Panc1 (cell line): ENCODE results near the gene MAP7D3. TPM values are rescaled to one million over a fixed set of nuclear protein-coding genes. Genes with fewer than 3 reads are reported as not detected.

Experiments
- ATAC-seq: fragments of 200-7000 bp; cut with Tn5 transposase; 2 replicates; pipeline ENCODE4 v1.9.1; 2020; ENCODE audit warnings: mild to moderate bottlenecking, moderate library complexity
- BruUV-seq: library from RNA; stranded (reverse); fragments of 400-500 nt; replicated peaks from 2 replicates; lab custom pipeline; 2021; lab: Mats Ljungman, UMichigan
- CTCF ChIA-PET: fragments of 300-600 bp; sonication (Branson Sonifier 250); formaldehyde crosslinking; loops from one replicate; lab custom pipeline; 2022; ENCODE audit warnings: antibody characterized with exemption; lab: Charles Lee
- POLR2A ChIA-PET: fragments of 300-600 bp; sonication (Branson Sonifier 250); formaldehyde crosslinking; loops from one replicate; lab custom pipeline; 2022; ENCODE audit warnings: antibody characterized with exemption; lab: Charles Lee
- DNase-seq: peaks from one replicate; pipeline ENCODE4 v3.0.0-alpha.2; 2010; ENCODE audit warnings: low read depth, low spot score
- H3K27ac ChIP-seq: 2 replicates; pipeline ENCODE4 v1.5.1; 2011; ENCODE audit warnings: mild to moderate bottlenecking, low read length, inconsistent platforms
- H3K27me3 ChIP-seq: fragments of 200-500 bp; sonication (Bioruptor generic); 2 replicates; pipeline ENCODE4 v1.6.0; 2014; ENCODE audit warnings: low read length, inconsistent platforms; ENCODE audit not compliant: control insufficient read depth, insufficient read depth
- H3K36me3 ChIP-seq: fragments of 200-500 bp; sonication (Bioruptor generic); 2 replicates; pipeline ENCODE4 v1.5.1; 2014; ENCODE audit warnings: inconsistent platforms, mild to moderate bottlenecking, low read length, moderate library complexity; ENCODE audit not compliant: control insufficient read depth, insufficient read depth
- H3K4me1 ChIP-seq: 2 replicates; pipeline ENCODE4 v1.5.1; 2011; ENCODE audit warnings: inconsistent platforms, mild to moderate bottlenecking, low read length, moderate library complexity; ENCODE audit not compliant: control insufficient read depth, insufficient read depth
- H3K4me3 ChIP-seq, 2 experiments: 2 replicates each; pipeline ENCODE4 v1.5.1; 2011 to 2012; ENCODE audit warnings: low read depth in 2 of 2, low read length in 2 of 2, mild to moderate bottlenecking in 2 of 2, inconsistent platforms in 1 of 2, moderate library complexity in 1 of 2
- H3K9me3 ChIP-seq: fragments of 200-500 bp; sonication (Bioruptor generic); 2 replicates; pipeline ENCODE4 v1.5.1; 2014; ENCODE audit warnings: low read depth, mild to moderate bottlenecking, inconsistent platforms, low read length, moderate library complexity; ENCODE audit not compliant: control insufficient read depth, insufficient read depth
- CTCF ChIP-seq: fragments of 450-650 bp; IDR thresholded peaks from 2 replicates; pipeline ENCODE4 v1.5.1; 2017; ENCODE audit warnings: mild to moderate bottlenecking
- POLR2AphosphoS5 ChIP-seq: IDR thresholded peaks from 2 replicates; pipeline ENCODE4 v1.6.1; 2012; ENCODE audit warnings: mild to moderate bottlenecking, low read depth, low read length, moderate library complexity
- REST ChIP-seq, 2 experiments: IDR thresholded peaks; 2 replicates each; pipeline ENCODE4 v1.6.1; 2011 to 2012; ENCODE audit warnings: low read depth in 2 of 2, control low read depth in 1 of 2, low read length in 1 of 2, mild to moderate bottlenecking in 1 of 2, moderate library complexity in 1 of 2; ENCODE audit not compliant: insufficient read depth in 1 of 2
- SIN3A ChIP-seq: IDR thresholded peaks from 2 replicates; pipeline ENCODE4 v1.6.1; 2012; ENCODE audit warnings: low read depth, mild to moderate bottlenecking, low read length, moderate library complexity, borderline replicate concordance; ENCODE audit not compliant: insufficient read depth
- TCF7L2 ChIP-seq: IDR thresholded peaks from 2 replicates; pipeline ENCODE4 v1.6.1; 2011; ENCODE audit warnings: mild to moderate bottlenecking, low read depth, low read length, inconsistent platforms
- in situ Hi-C: cut with HindIII; loops from 2 replicates; pipeline ENCODE4 v1.10.0; 2016; ENCODE audit warnings: low sequenced_read_pairs, low pct_unique_long_range_greater_than_20kb
- intact Hi-C: fragments of 100-400 bp; cut with micrococcal nuclease; formaldehyde crosslinking; loops from one replicate; pipeline ENCODE4 v1.10.0; 2022; ENCODE audit not compliant: unreplicated experiment
- total RNA-seq: library from RNA; stranded (reverse); gene quantifications from one replicate; pipeline ENCODE4 v1.2.1, GENCODE V29; 2021; ENCODE audit not compliant: unreplicated experiment

The MAP7D3 gene
- total RNA-seq, 1 experiment from 2014 or later, result 23.3 TPM

- Histone ChIP-seq H3K36me3 (peaks cover 2% of the 10 kb centered on the region; the same call in 1 of the 2 replicates), H3K4me1 (no peaks in the 10 kb centered on the region), H3K4me3 (no peak overlapping the region), H3K27me3 (no peaks in the 10 kb centered on the region), H3K27ac (no peak overlapping the region), H3K9me3 (no peaks in the 10 kb centered on the region)
- BruUV-seq, result no TSS peak
- ChIA-PET POLR2A (no interaction called here), CTCF (no interaction called here)
- ATAC-seq (no peak), DNase-seq (no peak)
- in situ Hi-C loops, result no loop called here
- no peak for TF ChIP-seq TCF7L2
- no peak for TF ChIP-seq SIN3A
- no peak for TF ChIP-seq CTCF
- intact Hi-C loops, result loop anchor here (10.0 kb wide), 1 partner anchor 61 kb away; no protein-coding TSS in a partner anchor
These were observed 35.6 kb downstream of the MAP7D3 start for GRCh38 chrX:136215559-136215958.

- in situ Hi-C loops (no loop called here), intact Hi-C loops (loop anchor here (10.0 kb wide), 1 partner anchor 60 kb away; no protein-coding TSS in a partner anchor)
- Histone ChIP-seq H3K27me3 (no peaks in the 10 kb centered on the region), H3K4me1 (no peaks in the 10 kb centered on the region), H3K9me3 (no peaks in the 10 kb centered on the region), H3K4me3 (no peak overlapping the region), H3K36me3 (no peaks in the 10 kb centered on the region), H3K27ac (no peak overlapping the region)
- no peak for DNase-seq
- no TSS peak for BruUV-seq
- ChIA-PET CTCF (no interaction called here), POLR2A (no interaction called here)
- ATAC-seq, result peak; percentile 73
- TF ChIP-seq POLR2AphosphoS5 (no peak), CTCF (no peak), REST (IDR thresholded peaks at IDR 0.05; ENCODE audit: insufficient read depth in 1 of 2, low read depth in 2 of 2, low read length in 1 of 2) (no peak), TCF7L2 (no peak), SIN3A (no peak)
These were observed 36.6 kb downstream of the MAP7D3 start for GRCh38 chrX:136214551-136214950.
